Skeletal muscle tissue (tissue), 4 donors: Measurements from ENCODE around the gene KIAA0232. TPM values are rescaled to one million over a fixed set of nuclear protein-coding genes. Genes with fewer than 3 reads are reported as not detected.

Experiments used
- H3K27ac ChIP-seq: one replicate; pipeline ENCODE4 v1.7.0; 2013; ENCODE audit warnings: mild to moderate bottlenecking, low read depth, low read length, inconsistent platforms
- H3K27me3 ChIP-seq, 3 donors: one replicate each; pipeline ENCODE4 v1.7.0; 2013; ENCODE audit warnings: low read length in 3 of 3; ENCODE audit not compliant: control insufficient read depth in 3 of 3, insufficient read depth in 3 of 3
- H3K36me3 ChIP-seq, 3 donors: one replicate each; pipeline ENCODE4 v1.7.0; 2013; ENCODE audit warnings: low read length in 3 of 3; ENCODE audit not compliant: control insufficient read depth in 3 of 3, insufficient read depth in 3 of 3
- H3K4me1 ChIP-seq, 3 donors: one replicate each; pipeline ENCODE4 v1.7.0; 2013; ENCODE audit warnings: low read length in 3 of 3, mild to moderate bottlenecking in 3 of 3; ENCODE audit not compliant: control insufficient read depth in 3 of 3, insufficient read depth in 3 of 3
- H3K4me3 ChIP-seq, 3 donors: one replicate each; pipeline ENCODE4 v1.7.0; 2013; ENCODE audit warnings: low read length in 3 of 3
- H3K9ac ChIP-seq, 3 donors: one replicate each; pipeline ENCODE4 v1.7.0; 2013; ENCODE audit warnings: low read length in 3 of 3, mild to moderate bottlenecking in 3 of 3, moderate library complexity in 2 of 3, low read depth in 1 of 3
- H3K9me3 ChIP-seq, 3 donors: one replicate each; pipeline ENCODE4 v1.7.0; 2013; ENCODE audit warnings: low read length in 3 of 3; ENCODE audit not compliant: control insufficient read depth in 3 of 3
- total RNA-seq: library from RNA; depleted of rRNA; stranded (reverse); fragments of >200 nt; gene quantifications from one replicate; pipeline ENCODE4 v1.2.3, GENCODE V29; 2014
- donor health status: Osteomylitis.

KIAA0232 gene
- total RNA-seq, 1 donor from 2014 or later = 12.5 TPM

DNA sequence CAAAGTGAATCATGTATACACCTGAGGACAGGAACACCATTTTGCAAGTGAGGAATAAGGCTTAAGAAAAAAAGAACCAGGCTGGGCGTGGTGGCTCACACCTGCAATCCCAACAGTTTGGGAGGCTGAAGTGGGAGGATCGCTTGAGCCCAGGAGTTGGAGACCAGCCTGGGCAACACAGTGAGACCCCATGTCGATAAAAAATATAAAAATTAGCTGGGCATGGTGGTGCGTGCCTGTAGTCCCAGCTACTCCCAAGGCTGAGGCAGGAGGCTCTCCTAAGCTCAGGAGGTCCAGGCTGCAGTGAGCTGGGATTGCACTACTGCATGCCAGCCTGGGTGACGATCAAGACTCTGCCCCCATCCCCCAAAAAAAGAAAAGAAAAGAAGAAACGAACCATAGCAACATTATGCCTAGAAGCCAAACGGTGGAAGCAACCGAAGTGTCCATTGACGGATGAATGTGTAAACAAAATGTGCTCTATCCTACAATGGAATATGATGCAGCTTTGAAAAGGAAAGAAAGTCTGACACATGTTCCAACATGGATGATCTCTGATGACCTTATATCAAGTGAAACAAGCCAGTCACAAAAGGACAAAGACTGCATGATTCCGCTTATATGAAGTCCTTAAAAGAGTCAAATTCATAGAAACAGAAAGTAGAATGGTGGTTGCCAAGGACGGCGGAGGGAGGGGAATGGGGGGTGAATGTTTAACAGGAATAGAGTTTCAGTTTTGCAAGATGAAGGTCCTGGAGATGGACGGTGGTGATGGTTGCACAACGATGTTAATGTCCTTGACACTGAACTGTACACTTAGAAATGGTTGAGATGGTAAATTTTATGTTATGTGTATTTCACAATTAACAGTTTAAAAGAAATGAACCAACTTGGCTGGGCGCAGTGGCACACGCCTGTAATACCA, 8.6 kb upstream of the KIAA0232 start:
- no peak overlapping the region for H3K9ac ChIP-seq
- no peaks in the 10 kb centered on the region for H3K27me3 ChIP-seq
- H3K9me3 ChIP-seq = no peaks in the 10 kb centered on the region
- peaks cover 26 to 58% (median 42%) of the 10 kb centered on the region in 3 donors for H3K4me1 ChIP-seq
- H3K36me3 ChIP-seq = no peaks in the 10 kb centered on the region
- no peak overlapping the region for H3K4me3 ChIP-seq
- H3K27ac ChIP-seq = peak overlapping the region; percentile 89

DNA sequence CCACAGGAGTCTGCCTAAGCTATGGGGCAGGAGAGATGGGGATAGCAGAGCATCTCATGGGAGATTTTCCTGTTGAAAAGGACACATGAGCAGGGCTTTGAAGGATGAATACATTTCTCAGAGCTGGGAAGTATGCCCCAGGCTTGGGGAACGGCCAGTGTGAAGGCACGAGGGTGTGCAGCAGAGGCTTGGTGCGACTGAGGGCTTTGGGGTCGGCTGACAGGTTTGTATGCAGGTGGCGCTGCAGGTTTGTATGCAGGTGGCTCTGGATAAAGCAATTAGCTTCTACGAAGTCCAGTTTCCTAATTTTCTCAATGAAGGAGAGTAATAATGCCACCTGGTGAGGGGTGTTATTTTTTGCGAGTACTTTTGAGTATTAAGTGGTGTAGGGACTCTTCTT, 6.8 kb upstream of the KIAA0232 start:
- H3K36me3 ChIP-seq = no peaks in the 10 kb centered on the region
- no peak overlapping the region for H3K27ac ChIP-seq
- H3K4me1 ChIP-seq = peaks cover 21 to 53% (median 37%) of the 10 kb centered on the region in 3 donors
- H3K9me3 ChIP-seq = no peaks in the 10 kb centered on the region
- no peak overlapping the region for H3K9ac ChIP-seq
- no peak overlapping the region for H3K4me3 ChIP-seq
- no peaks in the 10 kb centered on the region for H3K27me3 ChIP-seq

- no peaks in the 10 kb centered on the region for H3K36me3 ChIP-seq
- H3K9ac ChIP-seq = no peak overlapping the region
- H3K4me3 ChIP-seq = no peak overlapping the region
- no peak overlapping the region for H3K27ac ChIP-seq
- H3K4me1 ChIP-seq = peaks cover 17 to 50% (median 36%) of the 10 kb centered on the region in 3 donors
- no peaks in the 10 kb centered on the region for H3K27me3 ChIP-seq
- no peaks in the 10 kb centered on the region for H3K9me3 ChIP-seq
Measured at GRCh38 chr4:6776920-6777635, 5.4 kb upstream of the KIAA0232 start.

DNA sequence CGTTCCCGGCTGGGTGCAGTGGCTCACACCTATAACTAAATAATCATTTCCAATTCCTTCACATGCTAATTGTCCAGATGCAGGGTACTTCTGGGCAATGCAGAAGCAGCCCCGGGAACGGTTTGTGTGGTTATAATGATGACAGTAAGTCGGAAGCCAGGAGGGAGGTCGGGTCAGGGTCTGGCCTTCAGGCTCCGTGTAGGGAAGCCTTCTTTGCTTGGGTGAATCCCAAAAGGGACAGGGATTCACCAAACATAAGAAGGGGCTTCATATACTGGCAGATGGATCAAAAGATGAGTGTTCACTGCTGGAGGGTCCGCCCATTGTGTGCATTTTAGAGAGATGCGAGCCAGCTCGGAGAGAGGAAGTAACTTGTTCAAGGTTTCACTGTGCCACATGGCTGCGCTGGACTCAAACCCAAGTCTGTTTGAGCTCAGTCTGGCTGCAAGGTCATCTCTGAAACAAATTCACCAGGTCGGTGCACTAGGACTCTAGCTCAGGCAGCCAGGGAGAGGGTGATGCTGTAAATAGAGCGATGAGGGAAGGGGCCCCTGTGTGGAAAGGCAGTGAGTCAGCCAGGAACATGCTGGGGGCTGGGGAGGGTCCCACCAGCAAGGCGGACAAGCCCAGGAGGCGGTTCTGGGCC, 4.8 kb upstream of the KIAA0232 start:
- H3K4me1 ChIP-seq = peaks cover 11 to 44% (median 29%) of the 10 kb centered on the region in 3 donors
- H3K9ac ChIP-seq = no peak overlapping the region
- no peaks in the 10 kb centered on the region for H3K27me3 ChIP-seq
- H3K9me3 ChIP-seq = no peaks in the 10 kb centered on the region
- H3K36me3 ChIP-seq = no peaks in the 10 kb centered on the region
- no peak overlapping the region for H3K4me3 ChIP-seq
- H3K27ac ChIP-seq = no peak overlapping the region

DNA sequence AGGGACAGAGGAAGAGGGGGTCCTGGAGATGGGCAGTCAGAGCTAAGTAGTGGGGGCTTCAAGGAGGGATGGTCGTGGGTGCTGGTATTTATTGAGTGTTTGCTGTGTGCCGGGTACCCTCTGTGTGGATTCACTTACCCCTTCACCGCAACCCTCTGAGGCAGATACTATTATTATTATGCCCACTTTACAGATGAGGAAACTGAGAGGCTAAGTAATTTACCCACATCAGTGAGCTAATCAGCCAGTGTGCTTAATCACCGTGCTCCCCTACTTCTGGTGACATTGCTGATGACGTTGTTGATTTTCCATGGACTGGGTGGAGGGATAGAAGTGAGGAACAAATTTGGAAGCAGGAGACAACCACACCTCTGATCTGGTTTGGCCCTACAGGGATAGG, 4.1 kb upstream of the KIAA0232 start:
- no peaks in the 10 kb centered on the region for H3K27me3 ChIP-seq
- H3K27ac ChIP-seq = no peak overlapping the region
- H3K9ac ChIP-seq = no peak overlapping the region
- no peaks in the 10 kb centered on the region for H3K36me3 ChIP-seq
- peaks cover 9 to 37% (median 23%) of the 10 kb centered on the region in 3 donors for H3K4me1 ChIP-seq
- no peak overlapping the region for H3K4me3 ChIP-seq
- H3K9me3 ChIP-seq = no peaks in the 10 kb centered on the region

DNA sequence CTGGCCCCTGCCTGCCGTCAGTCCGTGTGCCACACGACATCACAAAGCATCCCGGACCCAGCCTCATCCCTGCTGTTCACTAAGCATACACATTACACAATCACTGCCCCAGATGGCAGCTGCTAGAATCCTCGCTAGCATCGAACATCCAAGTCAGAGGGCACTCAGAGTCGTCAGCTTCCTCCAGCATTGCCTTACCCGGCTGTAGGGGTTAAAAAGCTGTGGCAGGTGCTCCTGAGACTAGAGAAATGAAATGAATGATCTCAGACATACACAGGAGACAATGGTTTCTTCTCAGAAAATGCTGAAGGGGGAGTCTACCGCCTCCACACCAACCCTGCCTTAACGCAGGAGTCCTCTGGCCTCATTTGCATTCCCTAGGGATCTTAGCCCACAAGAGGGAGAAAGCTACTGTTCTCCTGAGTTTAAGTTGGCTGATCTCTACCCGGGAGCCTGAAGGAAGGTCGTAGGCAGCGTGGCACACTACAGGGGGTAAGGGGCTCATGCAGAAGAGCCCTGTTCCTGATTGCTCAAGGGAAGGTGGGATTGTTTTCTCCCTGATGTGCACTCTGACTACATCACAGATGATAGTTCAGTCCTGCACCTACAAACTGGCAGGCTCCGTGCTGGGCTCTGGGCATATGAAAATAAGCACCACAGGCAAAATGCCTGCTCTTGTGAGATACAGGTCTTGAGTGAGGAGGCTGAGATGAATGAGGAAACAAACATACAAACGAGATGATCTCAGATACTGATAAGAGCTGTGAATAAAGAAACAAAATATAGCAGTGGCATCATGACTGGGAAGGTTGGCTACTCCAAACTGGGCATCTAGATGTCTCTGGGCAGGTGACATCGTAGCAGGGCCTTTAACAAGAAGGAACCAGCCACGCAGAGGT, 2.6 kb upstream of the KIAA0232 start:
- Histone ChIP-seq H3K36me3 (no peaks in the 10 kb centered on the region), H3K4me1 (peaks cover 18 to 40% (median 28%) of the 10 kb centered on the region in 3 donors), H3K4me3 (no peak overlapping the region), H3K9ac (peak overlapping the region in 1 of 3 donors; percentile 64), H3K9me3 (no peaks in the 10 kb centered on the region), H3K27me3 (no peaks in the 10 kb centered on the region), H3K27ac (peak overlapping the region; percentile 45)

GRCh38 chr4:6781113-6781512, 1.4 kb upstream of the KIAA0232 start:
- Histone ChIP-seq H3K4me3 (peak overlapping the region in 1 of 3 donors; percentile 45), H3K27me3 (no peaks in the 10 kb centered on the region), H3K36me3 (no peaks in the 10 kb centered on the region), H3K27ac (peak overlapping the region; percentile 66), H3K9ac (peak overlapping the region in 1 of 3 donors; percentile 32), H3K4me1 (peaks cover 24 to 49% (median 35%) of the 10 kb centered on the region in 3 donors), H3K9me3 (no peaks in the 10 kb centered on the region)

- Histone ChIP-seq H3K4me3 (peak overlapping the region; percentile 48 to 78 (median 77)), H3K27ac (peak overlapping the region; percentile 66), H3K36me3 (no peaks in the 10 kb centered on the region), H3K9me3 (no peaks in the 10 kb centered on the region), H3K4me1 (peaks cover 24 to 49% (median 35%) of the 10 kb centered on the region in 3 donors), H3K9ac (peak overlapping the region; percentile 7 to 85 (median 73)), H3K27me3 (no peaks in the 10 kb centered on the region)
Measured at GRCh38 chr4:6781561-6781960, 966 bp upstream of the KIAA0232 start.

- H3K27ac ChIP-seq = peak overlapping the region; percentile 100
- H3K9ac ChIP-seq = peak overlapping the region; percentile 92 to 99 (median 98)
- no peaks in the 10 kb centered on the region for H3K9me3 ChIP-seq
- H3K36me3 ChIP-seq = no peaks in the 10 kb centered on the region
- no peaks in the 10 kb centered on the region for H3K27me3 ChIP-seq
- H3K4me3 ChIP-seq = peak overlapping the region; percentile 72 to 92 (median 88)
- H3K4me1 ChIP-seq = peaks cover 30 to 51% (median 41%) of the 10 kb centered on the region in 3 donors
Measured at GRCh38 chr4:6782846-6783110, 251 bp downstream of the KIAA0232 start.
